BE2C (cell line): ENCODE measurements around the gene GIT1.
A peak's percentile ranks its signal among the peaks of the same experiment; 100 is the strongest.

ENCODE experiments used
- DNase-seq: peaks from one replicate; pipeline ENCODE4 v3.0.0-alpha.2; 2020
- H3K27me3 ChIP-seq: fragments of 250-450 bp; sonication (Bioruptor Pico); 2 replicates; pipeline ENCODE4 v1.5.1; 2020; ENCODE audit warnings: mild to moderate bottlenecking
- H3K36me3 ChIP-seq: fragments of 250-450 bp; sonication (Bioruptor Pico); 2 replicates; pipeline ENCODE4 v1.5.1; 2020; ENCODE audit warnings: mild to moderate bottlenecking
- H3K4me1 ChIP-seq: fragments of 250-450 bp; sonication (Bioruptor Pico); 2 replicates; pipeline ENCODE4 v1.5.1; 2020
- H3K4me3 ChIP-seq: 2 replicates; pipeline ENCODE4 v1.5.1; 2011; ENCODE audit warnings: low read depth, low read length
- H3K9me3 ChIP-seq: fragments of 250-450 bp; sonication (Bioruptor Pico); 2 replicates; pipeline ENCODE4 v1.5.1; 2020
- CTCF ChIP-seq: IDR thresholded peaks from 2 replicates; pipeline ENCODE4 v1.5.1; 2012; ENCODE audit warnings: mild to moderate bottlenecking, low read depth, low read length

The GIT1 gene

GRCh38 chr17:29570521-29570920 lies 18.9 kb downstream of the GIT1 start:
- DNase-seq = no peak
- peaks cover 4% of the 10 kb centered on the region for H3K4me1 ChIP-seq
- no peak overlapping the region for H3K4me3 ChIP-seq
- peaks cover 18% of the 10 kb centered on the region for H3K27me3 ChIP-seq
- no peaks in the 10 kb centered on the region for H3K36me3 ChIP-seq
- no peaks in the 10 kb centered on the region for H3K9me3 ChIP-seq
- TF ChIP-seq CTCF = no peak

- Histone ChIP-seq H3K4me3 (peak overlapping the region; percentile 62), H3K27me3 (peaks cover 20% of the 10 kb centered on the region), H3K4me1 (peaks cover 4% of the 10 kb centered on the region), H3K36me3 (no peaks in the 10 kb centered on the region), H3K9me3 (no peaks in the 10 kb centered on the region)
- TF ChIP-seq CTCF = no peak
- DNase-seq = no peak
Observed at GRCh38 chr17:29569245-29569950, 20.1 kb downstream of the GIT1 start.

- DNase-seq = peak; percentile 79
- Histone ChIP-seq H3K4me3 (peak within 1 kb of the TSS; percentile 64), H3K9me3 (no peaks in the 10 kb centered on the region), H3K27me3 (peaks cover 20% of the 10 kb centered on the region), H3K36me3 (no peaks in the 10 kb centered on the region), H3K4me1 (peaks cover 4% of the 10 kb centered on the region)
- TF ChIP-seq CTCF = no peak
Observed at GRCh38 chr17:29568331-29569244, 20.9 kb downstream of the GIT1 start, which contains the start of gene TP53I13. TSS of gene TP53I13 (plus strand) at chr17:29568701. CDS start at chr17:29568759, 58 bp downstream.

GRCh38 chr17:29567554-29568330 lies 21.7 kb downstream of the GIT1 start:
- H3K27me3 ChIP-seq = peaks cover 20% of the 10 kb centered on the region
- DNase-seq = peak; percentile 51
- H3K9me3 ChIP-seq = no peaks in the 10 kb centered on the region
- no peak for TF ChIP-seq CTCF
- H3K4me1 ChIP-seq = peaks cover 4% of the 10 kb centered on the region
- H3K4me3 ChIP-seq = peak overlapping the region; percentile 64
- no peaks in the 10 kb centered on the region for H3K36me3 ChIP-seq

GRCh38 chr17:29567304-29567553 lies 22.2 kb downstream of the GIT1 start:
- Histone ChIP-seq H3K27me3 (peaks cover 20% of the 10 kb centered on the region), H3K4me3 (peak overlapping the region; percentile 64), H3K4me1 (peaks cover 3% of the 10 kb centered on the region), H3K36me3 (no peaks in the 10 kb centered on the region), H3K9me3 (no peaks in the 10 kb centered on the region)
- TF ChIP-seq CTCF = no peak
- no peak for DNase-seq
